HG02870 (cell line): Measurements from ENCODE around the gene CSAG3.

Experiments used
- ATAC-seq: cut with Tn5 transposase; IDR thresholded peaks from one replicate; pipeline ENCODE4 v1.9.1; 2021; ENCODE audit warnings: mild to moderate bottlenecking, moderate library complexity; ENCODE audit not compliant: unreplicated experiment

The CSAG3 gene

GRCh38 chrX:152806035-152806434 lies 47.0 kb downstream of the CSAG3 start:
- no peak for ATAC-seq
